WTC11 (cell line): Measurements from ENCODE around the gene MYMK.

ENCODE experiments used
- ATF3 ChIP-seq: sonication (generic); formaldehyde crosslinking; conservative IDR thresholded peaks from 2 replicates; pipeline ENCODE4 v1.8.1; 2022; ENCODE audit warnings: mild to moderate bottlenecking, missing genetic modification reagents
- ETV6 ChIP-seq: sonication (generic); formaldehyde crosslinking; IDR thresholded peaks from 2 replicates; pipeline ENCODE4 v1.8.1; 2022; ENCODE audit warnings: mild to moderate bottlenecking, missing genetic modification reagents
- FOXJ3 ChIP-seq: sonication (generic); formaldehyde crosslinking; IDR thresholded peaks from 2 replicates; pipeline ENCODE4 v1.9.0; 2021; ENCODE audit warnings: missing genetic modification reagents, mild to moderate bottlenecking, borderline replicate concordance
- MXD4 ChIP-seq: fragments of 250-450 bp; sonication (Bioruptor Pico); IDR thresholded peaks from 2 replicates; pipeline ENCODE4 v1.8.0; 2021; ENCODE audit warnings: mild to moderate bottlenecking, moderate library complexity, borderline replicate concordance
- SP1 ChIP-seq: sonication (generic); formaldehyde crosslinking; conservative IDR thresholded peaks from 2 replicates; pipeline ENCODE4 v1.8.1; 2022; ENCODE audit warnings: missing genetic modification reagents
- STAT6 ChIP-seq: sonication (generic); formaldehyde crosslinking; conservative IDR thresholded peaks from 2 replicates; pipeline ENCODE4 v1.8.1; 2023; ENCODE audit warnings: mild to moderate bottlenecking, low read depth, missing genetic modification reagents, moderate library complexity
- TCF7 ChIP-seq: sonication (generic); formaldehyde crosslinking; IDR thresholded peaks from 2 replicates; pipeline ENCODE4 v1.8.0; 2022; ENCODE audit warnings: mild to moderate bottlenecking, low read depth, missing genetic modification reagents, moderate library complexity
- USF2 ChIP-seq: sonication (generic); formaldehyde crosslinking; IDR thresholded peaks from 2 replicates; pipeline ENCODE4 v1.8.1; 2023; ENCODE audit warnings: mild to moderate bottlenecking, missing genetic modification reagents, moderate library complexity
- TF ChIP-seq, protein P1 (sequence below): fragments of 200-600 bp; IDR thresholded peaks from 2 replicates; pipeline ENCODE4 v1.8.0; 2022; ENCODE audit warnings: antibody characterized with exemption
- TF ChIP-seq, protein P2 (sequence below): sonication (generic); formaldehyde crosslinking; IDR thresholded peaks from 2 replicates; pipeline ENCODE4 v1.8.0; 2022; ENCODE audit warnings: mild to moderate bottlenecking, missing genetic modification reagents
- TF ChIP-seq, protein P3 (sequence below): sonication (generic); formaldehyde crosslinking; IDR thresholded peaks from 2 replicates; pipeline ENCODE4 v1.8.1; 2023; ENCODE audit warnings: mild to moderate bottlenecking, missing genetic modification reagents

DNA sequence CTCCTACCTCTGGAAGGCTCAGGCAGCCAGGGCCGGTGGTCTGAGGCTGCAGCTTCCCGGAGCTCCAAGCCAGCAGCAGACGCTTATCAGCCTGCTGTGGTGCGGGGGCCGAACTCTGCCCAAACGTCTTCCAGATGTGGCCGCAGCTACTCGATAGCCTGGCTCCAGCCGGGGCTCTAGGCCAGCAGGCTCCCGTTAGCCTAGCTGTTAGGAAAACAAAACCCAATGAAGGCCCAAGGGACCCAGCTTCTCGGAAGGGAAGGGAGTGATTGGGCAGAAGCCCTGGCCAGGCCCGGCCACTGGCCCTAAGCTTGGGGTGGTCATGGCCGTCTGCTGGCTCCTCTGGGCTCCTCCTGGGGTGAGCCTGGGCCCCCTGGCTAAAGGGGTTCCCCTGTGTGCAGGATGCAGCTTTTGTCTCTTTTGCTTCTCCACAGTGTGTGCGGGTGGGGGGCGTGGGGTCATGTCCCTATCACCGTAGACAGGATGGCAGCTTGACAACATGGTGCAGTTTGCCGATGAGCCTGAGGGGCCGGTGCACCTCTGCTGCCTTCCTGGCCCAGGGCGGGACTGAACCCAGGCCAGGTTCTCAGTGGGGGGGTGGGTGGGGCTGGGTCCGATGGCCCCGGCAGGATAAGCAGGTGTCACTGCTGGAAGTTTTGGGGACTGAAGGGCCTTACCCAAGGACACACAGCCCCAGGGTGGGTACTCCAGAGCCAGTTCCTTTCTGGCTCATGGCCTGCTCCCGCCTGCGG, 18.7 kb downstream of the MYMK start:
- TF ChIP-seq, protein P1, sequence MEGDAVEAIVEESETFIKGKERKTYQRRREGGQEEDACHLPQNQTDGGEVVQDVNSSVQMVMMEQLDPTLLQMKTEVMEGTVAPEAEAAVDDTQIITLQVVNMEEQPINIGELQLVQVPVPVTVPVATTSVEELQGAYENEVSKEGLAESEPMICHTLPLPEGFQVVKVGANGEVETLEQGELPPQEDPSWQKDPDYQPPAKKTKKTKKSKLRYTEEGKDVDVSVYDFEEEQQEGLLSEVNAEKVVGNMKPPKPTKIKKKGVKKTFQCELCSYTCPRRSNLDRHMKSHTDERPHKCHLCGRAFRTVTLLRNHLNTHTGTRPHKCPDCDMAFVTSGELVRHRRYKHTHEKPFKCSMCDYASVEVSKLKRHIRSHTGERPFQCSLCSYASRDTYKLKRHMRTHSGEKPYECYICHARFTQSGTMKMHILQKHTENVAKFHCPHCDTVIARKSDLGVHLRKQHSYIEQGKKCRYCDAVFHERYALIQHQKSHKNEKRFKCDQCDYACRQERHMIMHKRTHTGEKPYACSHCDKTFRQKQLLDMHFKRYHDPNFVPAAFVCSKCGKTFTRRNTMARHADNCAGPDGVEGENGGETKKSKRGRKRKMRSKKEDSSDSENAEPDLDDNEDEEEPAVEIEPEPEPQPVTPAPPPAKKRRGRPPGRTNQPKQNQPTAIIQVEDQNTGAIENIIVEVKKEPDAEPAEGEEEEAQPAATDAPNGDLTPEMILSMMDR: no peak
- no peak for TF ChIP-seq USF2
- no peak for TF ChIP-seq STAT6 (CRISPR knock-in tag)
- no peak for TF ChIP-seq ETV6 (CRISPR knock-in tag)
- no peak for TF ChIP-seq FOXJ3
- TF ChIP-seq MXD4 (CRISPR knock-in tag): no peak
- no peak for TF ChIP-seq TCF7 (CRISPR knock-in tag)
- TF ChIP-seq, protein P2, sequence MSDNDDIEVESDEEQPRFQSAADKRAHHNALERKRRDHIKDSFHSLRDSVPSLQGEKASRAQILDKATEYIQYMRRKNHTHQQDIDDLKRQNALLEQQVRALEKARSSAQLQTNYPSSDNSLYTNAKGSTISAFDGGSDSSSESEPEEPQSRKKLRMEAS (CRISPR knock-in tag): no peak
- no peak for TF ChIP-seq SP1 (CRISPR knock-in tag)
- TF ChIP-seq, protein P3, sequence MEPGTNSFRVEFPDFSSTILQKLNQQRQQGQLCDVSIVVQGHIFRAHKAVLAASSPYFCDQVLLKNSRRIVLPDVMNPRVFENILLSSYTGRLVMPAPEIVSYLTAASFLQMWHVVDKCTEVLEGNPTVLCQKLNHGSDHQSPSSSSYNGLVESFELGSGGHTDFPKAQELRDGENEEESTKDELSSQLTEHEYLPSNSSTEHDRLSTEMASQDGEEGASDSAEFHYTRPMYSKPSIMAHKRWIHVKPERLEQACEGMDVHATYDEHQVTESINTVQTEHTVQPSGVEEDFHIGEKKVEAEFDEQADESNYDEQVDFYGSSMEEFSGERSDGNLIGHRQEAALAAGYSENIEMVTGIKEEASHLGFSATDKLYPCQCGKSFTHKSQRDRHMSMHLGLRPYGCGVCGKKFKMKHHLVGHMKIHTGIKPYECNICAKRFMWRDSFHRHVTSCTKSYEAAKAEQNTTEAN (CRISPR knock-in tag): no peak
- TF ChIP-seq ATF3: no peak
